HG03575 (cell line): Measurements from ENCODE around the gene KLKB1.
"Not testable (repeated sequence)": the region's sequence is repeated elsewhere in the genome, so short reads cannot be mapped to it uniquely, and the experiment has no call there.

Source experiments
- ATAC-seq: cut with Tn5 transposase; IDR thresholded peaks from one replicate; pipeline ENCODE4 v1.9.1; 2021; ENCODE audit not compliant: unreplicated experiment, insufficient number of reproducible peaks, low FRiP score; ENCODE audit errors: extremely low read depth

The KLKB1 gene

GRCh38 chr4:186258216-186258811 is 31.0 kb downstream of the KLKB1 start:
- ATAC-seq = no peak

GRCh38 chr4:186260117-186260503 is 32.8 kb downstream of the KLKB1 start:
- ATAC-seq = no peak

- no peak for ATAC-seq
These were observed 33.5 kb downstream of the KLKB1 start for GRCh38 chr4:186260504-186261448.

- ATAC-seq = no peak
These were observed 37.4 kb downstream of the KLKB1 start for GRCh38 chr4:186264660-186265059.

- not testable (repeated sequence) for ATAC-seq
These were observed 37.9 kb downstream of the KLKB1 start for GRCh38 chr4:186265250-186265649.

- ATAC-seq = no peak
These were observed 38.7 kb downstream of the KLKB1 start, which contains the start of gene F11 for GRCh38 chr4:186265683-186266652. F11 (plus strand) TSS chr4:186266189; CDS start chr4:186267137, 948 bp downstream.

- ATAC-seq = no peak
These were observed 39.6 kb downstream of the KLKB1 start for GRCh38 chr4:186266729-186267456.

- ATAC-seq = no peak
These were observed 43.9 kb downstream of the KLKB1 start for GRCh38 chr4:186271081-186271678.

GRCh38 chr4:186272699-186273391 is 45.5 kb downstream of the KLKB1 start:
- ATAC-seq = no peak

GRCh38 chr4:186273392-186273789 is 46.1 kb downstream of the KLKB1 start:
- ATAC-seq = not testable (repeated sequence)

GRCh38 chr4:186283311-186283710 is 56.0 kb downstream of the KLKB1 start:
- ATAC-seq = no peak

- ATAC-seq = no peak
These were observed 57.8 kb downstream of the KLKB1 start for GRCh38 chr4:186285147-186285546.

GRCh38 chr4:186286581-186286980 is 59.3 kb downstream of the KLKB1 start:
- no peak for ATAC-seq

GRCh38 chr4:186291256-186291890 is 64.1 kb downstream of the KLKB1 start:
- ATAC-seq = no peak

- no peak for ATAC-seq
These were observed 66.9 kb downstream of the KLKB1 start for GRCh38 chr4:186294160-186294559.

- ATAC-seq = no peak
These were observed 69.2 kb downstream of the KLKB1 start for GRCh38 chr4:186296481-186296880.

- ATAC-seq = no peak
These were observed 69.8 kb downstream of the KLKB1 start for GRCh38 chr4:186297013-186297645.
